Esophagus muscularis mucosa (tissue), 4 donors: ENCODE results near the gene ZFPM1. TPM values are rescaled to one million over a fixed set of nuclear protein-coding genes. Genes with fewer than 3 reads are reported as not detected.

Experiments used
- DNase-seq: peaks from one replicate; pipeline ENCODE4 v3.0.0-alpha.2; 2017; ENCODE audit errors: extremely low spot score
- H3K27ac ChIP-seq, 4 donors: fragments of 200-600 bp; sonication (generic); replicated peaks in 1 of 4; 1 replicate in 3 of 4; 2 replicates in 1 of 4; pipeline ENCODE4 v1.5.1; 2016 to 2019; ENCODE audit warnings: mild to moderate bottlenecking in 1 of 4
- H3K27me3 ChIP-seq, 4 donors: fragments of 200-600 bp; sonication (generic); one replicate each; pipeline versions ENCODE4 v1.5.1 to v1.6.0; 2016 to 2019
- H3K36me3 ChIP-seq, 4 donors: fragments of 200-600 bp; sonication (generic); one replicate each; pipeline ENCODE4 v1.5.1; 2016 to 2019
- H3K4me1 ChIP-seq, 4 donors: fragments of 200-600 bp; sonication (generic); one replicate each; pipeline ENCODE4 v1.5.1; 2016 to 2019
- H3K4me3 ChIP-seq, 4 donors: fragments of 200-600 bp; sonication (generic); 1 replicate in 2 of 4; 2 replicates in 2 of 4; pipeline ENCODE4 v1.5.1; 2016 to 2019; ENCODE audit warnings: mild to moderate bottlenecking in 4 of 4, moderate library complexity in 1 of 4
- H3K9me3 ChIP-seq, 4 donors: fragments of 200-600 bp; sonication (generic); 1 replicate in 3 of 4; 2 replicates in 1 of 4; pipeline ENCODE4 v1.5.1; 2016 to 2019
- EP300 ChIP-seq: sonication (generic); formaldehyde crosslinking; IDR thresholded peaks from one replicate; pipeline ENCODE4 v1.6.1; 2017; ENCODE audit warnings: antibody characterized with exemption
- POLR2A ChIP-seq: fragments of 450-650 bp; IDR thresholded peaks from one replicate; pipeline ENCODE4 v1.6.1; 2017; ENCODE audit warnings: antibody characterized with exemption, moderate library complexity, mild to moderate bottlenecking, low read depth
- POLR2AphosphoS5 ChIP-seq, 2 donors: sonication (generic); formaldehyde crosslinking; IDR thresholded peaks; one replicate each; pipeline ENCODE4 v1.6.1; 2017; ENCODE audit warnings: antibody characterized with exemption in 2 of 2
- WGBS: methylation state at CpG from one replicate; pipeline ENCODE4 v1.1.5; 2018; 5-methylcytosine and 5-hydroxymethylcytosine counted together
- intact Hi-C: fragments of 100-400 bp; cut with DNase I; formaldehyde crosslinking; loops from one replicate; pipeline ENCODE4 v1.15.1; 2023
- total RNA-seq, 4 donors: library from RNA; depleted of rRNA; stranded (reverse); fragments of >200 nt; gene quantifications; one replicate each; pipeline versions ENCODE4 v1.1.0 to v1.2.1, GENCODE V29; 2016
- TF ChIP-seq, protein P1 (sequence below), 3 experiments: fragments of 200-600 bp in 2 of 3; fragments of 450-650 bp in 1 of 3; sonication (generic) in 2 of 3; IDR thresholded peaks; one replicate each; pipeline ENCODE4 v1.5.1; 2017 to 2019; ENCODE audit warnings: antibody characterized with exemption in 3 of 3, mild to moderate bottlenecking in 2 of 3, moderate library complexity in 1 of 3

The ZFPM1 gene
- total RNA-seq, 4 donors from 2014 or later: 0.42 to 1.4 (median 1.0) TPM

DNA sequence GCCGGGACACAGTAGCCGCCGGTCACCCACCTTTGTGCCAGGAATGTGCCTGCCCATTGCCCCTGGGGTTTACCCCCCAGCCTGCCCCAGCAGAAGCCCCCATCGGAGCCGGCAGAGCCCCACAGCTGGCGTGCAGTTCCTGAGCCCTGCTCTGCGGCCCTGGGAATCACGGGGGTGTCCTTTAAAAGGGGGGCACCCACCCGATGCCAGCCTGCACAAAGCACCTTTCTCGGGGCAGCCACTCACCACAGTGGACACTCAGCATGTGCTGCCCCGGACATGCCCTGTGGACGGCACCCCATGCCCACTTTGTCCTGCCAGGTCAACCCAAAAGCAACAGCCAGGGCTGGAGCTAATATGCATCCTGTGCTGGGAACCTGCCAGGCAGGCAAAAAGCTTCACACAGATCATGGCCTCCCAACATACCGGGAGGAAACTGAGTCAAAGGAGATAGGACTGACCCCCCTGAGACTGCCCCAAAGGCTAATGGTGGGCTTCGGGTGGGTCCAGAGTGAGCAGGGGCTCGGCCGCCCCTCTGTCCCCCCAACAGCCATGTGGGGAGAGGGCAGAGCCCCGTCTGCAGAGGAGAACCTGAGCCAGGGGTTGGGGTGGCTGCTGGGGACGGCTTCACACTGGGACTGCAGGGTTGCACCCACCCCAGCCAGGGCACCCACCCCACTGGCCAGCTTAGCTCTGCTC, 71.3 kb downstream of the ZFPM1 start:
- 68% methylated on average over 4 of the region's 18 CpGs for WGBS
- DNase-seq: no peak
- no peak overlapping the region for H3K27ac ChIP-seq
- peaks cover 0 to 75% (median 14%) of the 10 kb centered on the region in 4 donors for H3K27me3 ChIP-seq
- peaks cover 25 to 51% (median 35%) of the 10 kb centered on the region in 4 donors for H3K4me1 ChIP-seq
- TF ChIP-seq, protein P1, sequence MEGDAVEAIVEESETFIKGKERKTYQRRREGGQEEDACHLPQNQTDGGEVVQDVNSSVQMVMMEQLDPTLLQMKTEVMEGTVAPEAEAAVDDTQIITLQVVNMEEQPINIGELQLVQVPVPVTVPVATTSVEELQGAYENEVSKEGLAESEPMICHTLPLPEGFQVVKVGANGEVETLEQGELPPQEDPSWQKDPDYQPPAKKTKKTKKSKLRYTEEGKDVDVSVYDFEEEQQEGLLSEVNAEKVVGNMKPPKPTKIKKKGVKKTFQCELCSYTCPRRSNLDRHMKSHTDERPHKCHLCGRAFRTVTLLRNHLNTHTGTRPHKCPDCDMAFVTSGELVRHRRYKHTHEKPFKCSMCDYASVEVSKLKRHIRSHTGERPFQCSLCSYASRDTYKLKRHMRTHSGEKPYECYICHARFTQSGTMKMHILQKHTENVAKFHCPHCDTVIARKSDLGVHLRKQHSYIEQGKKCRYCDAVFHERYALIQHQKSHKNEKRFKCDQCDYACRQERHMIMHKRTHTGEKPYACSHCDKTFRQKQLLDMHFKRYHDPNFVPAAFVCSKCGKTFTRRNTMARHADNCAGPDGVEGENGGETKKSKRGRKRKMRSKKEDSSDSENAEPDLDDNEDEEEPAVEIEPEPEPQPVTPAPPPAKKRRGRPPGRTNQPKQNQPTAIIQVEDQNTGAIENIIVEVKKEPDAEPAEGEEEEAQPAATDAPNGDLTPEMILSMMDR (IDR thresholded peaks at IDR 0.05): no peak
- no peak for TF ChIP-seq POLR2AphosphoS5 (IDR thresholded peaks at IDR 0.05)
- no peak for TF ChIP-seq POLR2A
- no peak for TF ChIP-seq EP300
- H3K9me3 ChIP-seq: no peaks in the 10 kb centered on the region
- intact Hi-C loops: no loop called here
- peaks cover 0 to 7% (median 2%) of the 10 kb centered on the region in 4 donors for H3K36me3 ChIP-seq
- H3K4me3 ChIP-seq: no peak overlapping the region

DNA sequence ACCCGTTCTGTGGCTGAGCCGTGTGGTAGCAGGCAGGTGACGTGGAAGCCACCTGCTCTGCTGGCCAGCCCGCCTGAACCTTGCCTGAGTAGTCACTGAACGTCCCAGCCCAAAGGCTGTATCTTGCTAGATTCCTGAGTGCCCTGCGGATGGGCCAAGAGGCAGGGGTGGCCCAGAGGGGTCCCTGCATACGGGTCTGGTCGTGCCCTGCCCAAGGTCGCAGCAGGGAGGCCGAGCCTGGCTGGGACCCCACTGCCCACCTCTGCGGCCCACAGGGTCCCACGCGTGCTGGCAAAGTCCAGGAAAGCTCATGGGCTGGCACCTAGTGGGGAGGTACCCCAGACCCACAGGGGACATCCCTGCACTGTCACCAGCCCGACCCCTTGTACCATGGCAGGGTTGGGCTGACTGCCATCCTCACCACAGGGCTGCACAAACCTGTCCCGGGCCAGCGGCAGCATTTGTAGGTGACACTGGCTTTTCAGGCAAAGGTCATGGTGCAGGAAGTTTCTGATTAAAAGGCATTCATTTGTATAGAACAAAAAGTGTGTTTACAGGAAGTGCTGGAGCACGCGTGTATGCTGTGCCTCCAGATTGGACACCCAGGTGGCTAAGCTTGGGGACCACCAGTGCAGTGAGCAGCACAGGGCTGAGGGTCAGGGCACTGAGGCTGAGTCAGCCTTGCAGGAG, 72.0 kb downstream of the ZFPM1 start:
- Histone ChIP-seq H3K4me1 (peaks cover 25 to 51% (median 35%) of the 10 kb centered on the region in 4 donors), H3K4me3 (no peak overlapping the region), H3K36me3 (peaks cover 0 to 14% (median 7%) of the 10 kb centered on the region in 4 donors), H3K27me3 (peaks cover 0 to 68% (median 14%) of the 10 kb centered on the region in 4 donors), H3K9me3 (no peaks in the 10 kb centered on the region), H3K27ac (no peak overlapping the region)
- no peak for DNase-seq
- 60% methylated on average over 9 of the region's 18 CpGs for WGBS
- no peak for TF ChIP-seq POLR2AphosphoS5 (IDR thresholded peaks at IDR 0.05)
- TF ChIP-seq, protein P1 (IDR thresholded peaks at IDR 0.05): no peak
- TF ChIP-seq EP300: no peak
- TF ChIP-seq POLR2A: no peak
- intact Hi-C loops: no loop called here

DNA sequence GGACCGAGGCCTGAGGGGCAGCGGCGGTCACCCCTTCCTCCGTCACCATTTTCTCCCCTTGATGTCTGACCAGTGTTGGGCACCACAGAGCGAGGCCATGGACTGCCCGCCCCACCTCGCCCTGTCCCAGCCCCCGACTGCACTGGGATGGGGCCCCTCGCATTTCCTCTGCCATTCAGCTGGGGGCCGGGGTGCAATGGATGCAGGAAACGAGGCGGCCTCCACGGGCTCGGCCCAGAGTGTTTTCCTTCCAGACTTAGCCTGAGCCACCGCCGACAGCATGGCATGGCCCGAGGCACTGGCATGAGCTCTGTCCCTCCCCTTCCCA, 72.5 kb downstream of the ZFPM1 start:
- TF ChIP-seq EP300 (no peak), POLR2AphosphoS5 (IDR thresholded peaks at IDR 0.05) (no peak), POLR2A (no peak)
- TF ChIP-seq, protein P1 (IDR thresholded peaks at IDR 0.05): no peak
- Histone ChIP-seq H3K4me1 (peaks cover 25 to 51% (median 35%) of the 10 kb centered on the region in 4 donors), H3K36me3 (peaks cover 0 to 18% (median 10%) of the 10 kb centered on the region in 4 donors), H3K27ac (no peak overlapping the region), H3K27me3 (peaks cover 0 to 63% (median 14%) of the 10 kb centered on the region in 4 donors), H3K4me3 (no peak overlapping the region), H3K9me3 (no peaks in the 10 kb centered on the region)
- DNase-seq: no peak
- WGBS: 48% methylated on average over 7 of the region's 17 CpGs
- intact Hi-C loops: no loop called here

DNA sequence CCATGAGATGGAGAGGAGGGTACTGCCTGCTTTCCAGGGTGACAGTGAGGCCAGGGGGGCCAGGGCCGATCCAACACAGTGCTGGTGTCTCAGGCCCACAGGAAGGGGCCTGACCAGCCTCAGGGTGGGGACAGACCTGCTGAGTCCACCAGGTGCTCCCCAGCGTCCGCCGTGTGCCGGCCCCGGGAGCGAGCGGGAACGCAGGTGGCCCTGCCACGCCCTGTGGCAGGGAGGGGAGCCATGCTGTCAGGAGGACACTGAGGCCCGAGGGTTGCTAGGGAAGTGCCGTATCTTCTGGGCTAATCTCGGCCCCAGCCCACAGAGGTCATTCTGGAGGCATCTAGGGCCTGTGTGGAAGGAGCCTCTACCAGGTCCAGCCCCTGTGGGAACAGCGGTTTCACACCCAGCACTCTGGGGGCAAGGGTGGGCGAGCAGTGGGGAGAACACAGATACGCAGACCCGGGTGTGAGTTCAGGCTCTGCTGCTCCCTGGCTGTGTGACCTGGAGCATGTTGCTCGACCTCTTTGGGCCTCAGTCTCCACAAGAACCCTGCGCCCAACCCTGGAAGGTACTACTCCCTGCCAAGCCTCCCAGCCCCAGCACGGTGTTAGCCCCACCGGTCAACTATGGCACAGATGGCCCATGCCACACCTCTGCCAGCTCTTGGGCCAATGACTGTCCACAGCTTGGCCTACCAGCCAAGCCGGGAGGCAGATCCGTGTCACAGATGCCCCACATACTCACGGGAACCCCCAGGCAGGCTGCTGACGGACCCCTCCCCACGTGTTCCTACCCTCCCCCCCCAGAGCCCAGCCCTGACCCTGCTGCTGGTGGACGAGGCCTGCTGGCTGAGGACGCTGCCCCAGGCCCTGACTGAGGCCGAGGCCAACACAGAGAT, 73.2 kb downstream of the ZFPM1 start:
- TF ChIP-seq, protein P1 (IDR thresholded peaks at IDR 0.05): no peak
- TF ChIP-seq POLR2AphosphoS5 (IDR thresholded peaks at IDR 0.05): no peak
- TF ChIP-seq POLR2A: no peak
- no peak for TF ChIP-seq EP300
- Histone ChIP-seq H3K36me3 (peaks cover 0 to 18% (median 10%) of the 10 kb centered on the region in 4 donors), H3K27me3 (peaks cover 0 to 57% (median 14%) of the 10 kb centered on the region in 4 donors), H3K4me3 (no peak overlapping the region), H3K27ac (peak overlapping the region in 1 of 4 donors; percentile 18), H3K4me1 (peaks cover 25 to 51% (median 35%) of the 10 kb centered on the region in 4 donors), H3K9me3 (no peaks in the 10 kb centered on the region)
- 61% methylated on average over 11 of the region's 29 CpGs for WGBS
- DNase-seq: no peak
- intact Hi-C loops: no loop called here
